GM12891 (cell line): ENCODE results near the gene GTF3C6.
"Not testable (repeated sequence)": the region's sequence is repeated elsewhere in the genome, so short reads cannot be mapped to it uniquely, and the experiment has no call there.

Experiments used
- DNase-seq: peaks from one replicate; pipeline ENCODE4 v3.0.0; 2011; ENCODE audit warnings: low spot score; ENCODE audit not compliant: insufficient read length
- FAIRE-seq: peaks from 2 replicates; lab custom pipeline; 2011; peaks lifted over from hg19 to GRCh38; lab: Jason Lieb, UNC
- PAX5 ChIP-seq: IDR thresholded peaks from 2 replicates; pipeline ENCODE4 v1.6.1; 2011; ENCODE audit warnings: low read length, moderate library complexity, mild to moderate bottlenecking; ENCODE audit not compliant: insufficient read depth, severe bottlenecking
- POLR2A ChIP-seq: IDR thresholded peaks from 2 replicates; pipeline ENCODE4 v1.6.1; 2011; ENCODE audit warnings: low read depth, low read length, control low read depth
- POLR2AphosphoS5 ChIP-seq: IDR thresholded peaks from 2 replicates; pipeline ENCODE4 v1.6.1; 2011; ENCODE audit warnings: low read depth, low read length, control low read depth
- POU2F2 ChIP-seq: IDR thresholded peaks from 2 replicates; pipeline ENCODE4 v1.6.1; 2011; ENCODE audit warnings: low read depth, mild to moderate bottlenecking, control low read depth, low read length, moderate library complexity
- SPI1 ChIP-seq: IDR thresholded peaks from 2 replicates; pipeline ENCODE4 v1.6.1; 2011; ENCODE audit warnings: low read depth, low read length, control low read depth
- TAF1 ChIP-seq: IDR thresholded peaks from 2 replicates; pipeline ENCODE4 v1.6.1; 2011; ENCODE audit warnings: low read depth, low read length, control low read depth

Gene GTF3C6

GRCh38 chr6:110949679-110950285 is 8.7 kb upstream of the GTF3C6 start:
- TF ChIP-seq SPI1: no peak
- TF ChIP-seq TAF1: no peak
- no peak for TF ChIP-seq POLR2AphosphoS5
- TF ChIP-seq POU2F2: no peak
- TF ChIP-seq PAX5: no peak
- no peak for TF ChIP-seq POLR2A
- DNase-seq: no peak
- no peak for FAIRE-seq

- no peak for TF ChIP-seq PAX5
- TF ChIP-seq POLR2AphosphoS5: no peak
- TF ChIP-seq TAF1: no peak
- TF ChIP-seq POU2F2: no peak
- TF ChIP-seq SPI1: no peak
- no peak for TF ChIP-seq POLR2A
These were observed 8.1 kb upstream of the GTF3C6 start for GRCh38 chr6:110950440-110950839.

GRCh38 chr6:110951008-110951407 is 7.5 kb upstream of the GTF3C6 start:
- TF ChIP-seq POLR2AphosphoS5 (no peak), SPI1 (no peak), POLR2A (no peak), PAX5 (no peak), TAF1 (no peak), POU2F2 (no peak)
- no peak for DNase-seq
- no peak for FAIRE-seq

More at GRCh38 chr6:110950440-110950839, 8.1 kb upstream of the GTF3C6 start:
- DNase-seq (no peak), FAIRE-seq (no peak)

DNA sequence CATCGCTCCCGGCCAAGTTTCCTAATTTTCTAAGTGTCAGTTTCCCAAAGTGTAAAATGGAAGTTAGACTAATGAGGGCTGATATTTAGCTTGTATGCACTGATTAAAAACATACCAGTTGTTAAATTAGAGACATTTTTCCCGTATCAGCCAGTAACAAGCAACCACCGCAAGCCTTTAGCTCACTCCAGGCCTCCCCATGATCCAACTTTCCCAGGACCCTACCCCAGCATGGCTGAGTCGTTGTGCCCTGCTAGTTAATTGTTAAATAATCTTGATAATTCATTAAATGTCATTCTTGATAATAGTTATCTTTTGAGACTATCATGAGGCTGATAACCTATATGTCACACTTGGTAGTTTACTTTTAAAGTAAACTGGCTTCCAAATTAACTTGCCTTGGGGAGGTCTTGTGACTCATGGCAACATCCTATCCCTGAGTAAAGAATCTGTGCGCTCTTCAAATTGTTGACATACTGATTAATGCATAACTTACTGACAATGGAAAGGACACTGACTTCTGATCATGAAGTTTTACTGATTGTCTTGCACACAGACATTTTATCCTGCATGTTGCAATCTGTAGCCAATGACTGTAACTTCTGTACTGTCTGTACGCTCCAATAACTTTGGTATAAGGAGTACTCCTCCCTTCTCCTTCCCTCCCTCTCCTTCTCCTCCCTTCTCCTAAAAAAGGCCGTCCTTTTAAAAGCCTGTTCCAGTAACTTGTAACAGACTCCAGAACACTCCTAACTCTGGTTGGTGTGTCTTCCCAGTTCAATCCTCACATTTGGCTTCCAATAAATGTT is 6.3 kb upstream of the GTF3C6 start:
- no peak for DNase-seq
- no peak for TF ChIP-seq PAX5
- TF ChIP-seq TAF1: no peak
- TF ChIP-seq SPI1: no peak
- TF ChIP-seq POU2F2: no peak
- no peak for TF ChIP-seq POLR2A
- TF ChIP-seq POLR2AphosphoS5: no peak
- FAIRE-seq: no peak

DNA sequence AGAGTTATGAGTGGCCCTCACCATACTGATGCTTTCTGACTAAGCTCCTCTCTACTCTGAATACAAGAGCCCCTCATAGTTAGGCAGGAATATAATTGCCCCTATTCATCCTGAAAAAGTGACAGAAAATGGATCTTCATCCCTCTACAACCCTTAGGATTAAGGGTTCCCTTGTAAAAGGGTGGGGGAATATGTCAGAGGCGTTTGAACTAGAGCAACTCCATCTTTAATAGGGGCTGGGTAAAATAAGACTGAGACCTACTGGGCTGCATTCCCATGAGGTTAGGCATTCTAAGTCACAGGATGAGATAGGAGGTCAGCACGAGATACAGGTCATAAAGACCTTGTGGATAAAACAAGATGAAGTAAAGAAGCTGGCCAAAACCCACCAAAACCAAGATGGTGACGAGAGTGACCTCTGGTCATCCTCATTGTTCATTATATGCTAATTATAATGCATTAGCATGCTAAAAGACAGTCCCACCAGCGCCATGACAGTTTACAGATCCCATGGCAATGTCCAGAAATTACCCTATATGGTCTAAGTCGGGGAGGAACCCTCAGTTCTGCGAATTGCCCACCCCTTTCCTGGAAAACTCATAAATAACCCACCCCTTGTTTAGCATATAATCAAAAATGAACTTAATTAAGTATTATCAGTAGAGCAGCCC is 4.7 kb upstream of the GTF3C6 start:
- FAIRE-seq (no peak), DNase-seq (no peak)
- TF ChIP-seq POLR2AphosphoS5 (no peak), TAF1 (no peak), POLR2A (no peak), SPI1 (no peak), POU2F2 (no peak), PAX5 (no peak)

DNA sequence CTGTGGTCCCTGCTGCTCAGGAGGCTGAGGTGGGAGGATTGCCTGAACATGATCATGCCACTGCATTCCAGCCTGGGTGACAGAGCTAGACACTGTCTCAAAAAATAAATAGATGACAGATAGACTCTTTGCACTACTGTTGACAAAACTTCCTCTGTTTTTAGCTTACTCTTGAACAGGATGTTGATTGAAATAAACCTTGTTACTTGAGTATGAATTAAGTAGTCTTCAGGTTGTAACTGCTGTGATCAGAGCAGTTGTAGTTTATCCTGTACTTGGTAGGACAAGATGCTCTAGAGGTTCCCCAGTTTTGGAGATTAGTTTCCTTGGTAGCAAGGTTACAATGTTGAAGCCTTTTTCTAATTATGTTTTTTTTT is 1.5 kb downstream of the GTF3C6 start:
- no peak for TF ChIP-seq TAF1
- no peak for TF ChIP-seq SPI1
- TF ChIP-seq POLR2AphosphoS5: no peak
- no peak for TF ChIP-seq POLR2A
- no peak for TF ChIP-seq PAX5
- TF ChIP-seq POU2F2: no peak
- DNase-seq (no peak), FAIRE-seq (no peak)

GRCh38 chr6:110962636-110963035 is 4.1 kb downstream of the GTF3C6 start:
- not testable (repeated sequence) for FAIRE-seq, DNase-seq

GRCh38 chr6:110965629-110966229 is 7.2 kb downstream of the GTF3C6 start:
- FAIRE-seq (no peak), DNase-seq (no peak)
- TF ChIP-seq POLR2AphosphoS5: no peak
- TF ChIP-seq POU2F2: no peak

GRCh38 chr6:110968661-110969060 is 10.2 kb downstream of the GTF3C6 start:
- DNase-seq, FAIRE-seq: not testable (repeated sequence)

GRCh38 chr6:110971468-110971867 is 13.0 kb downstream of the GTF3C6 start:
- DNase-seq (no peak), FAIRE-seq (no peak)

More at GRCh38 chr6:110971468-110971867, 13.0 kb downstream of the GTF3C6 start:
- TF ChIP-seq POU2F2 (no peak), POLR2A (no peak), TAF1 (no peak), SPI1 (no peak), POLR2AphosphoS5 (no peak), PAX5 (no peak)
